Measurements from ENCODE around the gene DUOX2. TPM values are rescaled to one million over a fixed set of nuclear protein-coding genes. Genes with fewer than 3 reads are reported as not detected.

The DUOX2 gene
- total and polyA plus RNA-seq, 9 donors, result 0.05 to 1.6 (median 0.63) TPM

DNA sequence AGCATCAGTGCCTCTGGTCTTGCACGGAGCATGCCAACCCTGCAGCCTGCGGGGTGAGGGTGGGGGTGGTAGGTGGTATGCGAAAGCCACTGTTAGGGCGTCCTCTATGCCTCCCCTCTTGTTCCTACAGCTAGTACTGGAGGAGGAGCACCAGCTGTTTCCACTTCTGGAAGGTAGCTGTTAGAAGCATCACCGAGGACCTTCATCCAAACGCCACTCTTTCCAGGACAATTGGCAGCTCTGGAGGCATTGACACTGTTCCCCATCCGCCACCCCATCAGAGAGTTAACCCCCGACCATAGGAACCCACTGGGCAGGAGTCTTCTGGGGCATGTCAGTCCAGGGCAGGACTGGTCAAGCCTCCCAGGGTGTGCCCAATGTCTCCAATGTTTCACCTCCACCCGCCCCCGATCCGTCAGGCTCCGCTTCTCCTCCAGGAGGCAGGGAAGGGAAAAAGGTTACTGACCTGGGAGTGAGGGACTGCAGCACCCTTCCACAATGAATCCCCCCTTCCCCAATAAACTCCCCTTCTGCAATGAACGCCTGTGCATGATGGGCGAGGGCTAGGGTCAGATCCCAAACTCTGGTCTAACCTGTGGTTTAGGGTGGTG lies 487 bp downstream of the DUOX2 start:
- no peak overlapping the region for H3K4me3 ChIP-seq
- no peak overlapping the region for H3K27ac ChIP-seq
- no peak for DNase-seq
- no peaks in the 10 kb centered on the region for H3K27me3 ChIP-seq
- H3K9me3 ChIP-seq, result no peaks in the 10 kb centered on the region
- 4 to 13% (median 9%) methylated on average over 14 of the region's 14 CpGs for WGBS, 3 donors
- peaks cover 2% of the 10 kb centered on the region for H3K4me1 ChIP-seq (ENCODE audit: insufficient read depth)
- TF ChIP-seq, protein P1, sequence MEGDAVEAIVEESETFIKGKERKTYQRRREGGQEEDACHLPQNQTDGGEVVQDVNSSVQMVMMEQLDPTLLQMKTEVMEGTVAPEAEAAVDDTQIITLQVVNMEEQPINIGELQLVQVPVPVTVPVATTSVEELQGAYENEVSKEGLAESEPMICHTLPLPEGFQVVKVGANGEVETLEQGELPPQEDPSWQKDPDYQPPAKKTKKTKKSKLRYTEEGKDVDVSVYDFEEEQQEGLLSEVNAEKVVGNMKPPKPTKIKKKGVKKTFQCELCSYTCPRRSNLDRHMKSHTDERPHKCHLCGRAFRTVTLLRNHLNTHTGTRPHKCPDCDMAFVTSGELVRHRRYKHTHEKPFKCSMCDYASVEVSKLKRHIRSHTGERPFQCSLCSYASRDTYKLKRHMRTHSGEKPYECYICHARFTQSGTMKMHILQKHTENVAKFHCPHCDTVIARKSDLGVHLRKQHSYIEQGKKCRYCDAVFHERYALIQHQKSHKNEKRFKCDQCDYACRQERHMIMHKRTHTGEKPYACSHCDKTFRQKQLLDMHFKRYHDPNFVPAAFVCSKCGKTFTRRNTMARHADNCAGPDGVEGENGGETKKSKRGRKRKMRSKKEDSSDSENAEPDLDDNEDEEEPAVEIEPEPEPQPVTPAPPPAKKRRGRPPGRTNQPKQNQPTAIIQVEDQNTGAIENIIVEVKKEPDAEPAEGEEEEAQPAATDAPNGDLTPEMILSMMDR (IDR thresholded peaks at IDR 0.05), result no peak
- no peak for TF ChIP-seq POLR2A (IDR thresholded peaks at IDR 0.05)
- no peak for TF ChIP-seq EP300 (IDR thresholded peaks at IDR 0.05)
- H3K36me3 ChIP-seq, result no peaks in the 10 kb centered on the region
- intact Hi-C loops (cut with DNase I), result no loop called here

DNA sequence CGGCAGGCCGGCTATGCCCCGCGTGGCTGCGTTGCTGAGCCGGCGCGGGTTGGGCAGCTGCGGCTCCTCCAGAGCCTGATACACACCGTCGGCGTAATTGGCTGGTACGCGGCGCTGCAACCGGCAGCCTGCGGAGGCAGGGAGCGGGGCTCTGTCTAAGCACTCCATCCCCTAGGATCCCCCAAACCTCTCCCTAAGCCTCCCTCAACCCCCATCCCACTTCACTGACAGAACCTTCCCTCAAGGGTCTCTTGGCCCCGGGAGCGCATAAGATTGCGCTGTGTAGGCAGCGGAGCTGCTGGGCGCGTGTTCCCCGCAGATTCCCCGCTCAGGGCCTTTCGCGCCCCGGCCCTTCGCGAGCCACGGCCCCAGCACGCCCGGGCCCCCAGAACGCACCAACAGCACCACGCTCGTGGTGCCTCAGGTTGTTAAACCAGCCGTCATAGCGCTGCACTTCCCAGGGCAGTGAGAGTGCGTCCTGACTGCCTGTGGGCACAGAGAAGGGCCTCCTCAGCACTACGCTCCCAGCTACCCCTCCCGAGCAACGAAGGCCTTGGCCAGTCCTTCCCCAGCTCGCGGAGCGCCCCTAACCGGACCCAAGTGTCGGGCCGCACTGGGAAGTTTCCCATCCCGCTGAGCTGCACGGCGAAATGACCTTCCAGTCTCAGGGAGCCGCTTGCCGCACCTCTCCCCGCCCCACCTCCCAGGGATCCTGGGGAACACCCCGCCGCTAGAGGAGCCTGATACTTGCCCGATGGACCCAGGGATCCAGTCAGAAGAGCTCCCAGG lies 1.2 kb downstream of the DUOX2 start:
- DNase-seq, result no peak
- WGBS, 3 donors, result 1 to 4% (median 1%) methylated on average over 37 to 58 of the region's 58 CpGs

DNA sequence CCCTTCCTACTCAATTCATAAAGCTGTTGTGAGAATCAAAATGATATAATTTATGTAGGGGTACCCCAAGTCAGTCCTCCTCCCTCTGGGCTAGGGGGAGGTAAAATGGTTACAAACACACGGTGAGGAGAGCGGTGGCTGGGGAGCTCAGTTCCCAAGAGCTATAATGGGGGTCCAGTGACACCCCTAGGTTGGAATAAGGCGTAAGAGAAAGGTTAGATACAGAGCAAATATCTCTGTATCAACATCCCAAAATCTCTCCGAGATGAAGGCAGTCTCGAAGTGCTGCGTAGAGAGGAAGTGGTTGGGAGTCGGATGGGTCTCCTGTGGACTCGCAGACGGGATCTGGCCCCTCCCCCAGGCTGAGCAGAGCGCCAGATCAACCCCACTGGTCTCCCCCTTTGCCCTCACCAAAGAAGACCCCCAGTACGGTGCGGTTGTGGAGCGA lies 1.8 kb downstream of the DUOX2 start:
- Histone ChIP-seq H3K27me3 (no peaks in the 10 kb centered on the region), H3K36me3 (no peaks in the 10 kb centered on the region), H3K9me3 (no peaks in the 10 kb centered on the region), H3K4me1 (ENCODE audit: insufficient read depth) (peaks cover 2% of the 10 kb centered on the region), H3K4me3 (no peak overlapping the region), H3K27ac (no peak overlapping the region)
- TF ChIP-seq POLR2A (IDR thresholded peaks at IDR 0.05), result no peak
- TF ChIP-seq, protein P1 (IDR thresholded peaks at IDR 0.05), result no peak
- TF ChIP-seq EP300 (IDR thresholded peaks at IDR 0.05), result no peak
- intact Hi-C loops (cut with DNase I), result no loop called here
- WGBS, 3 donors, result 5 to 7% (median 6%) methylated on average over 13 of the region's 13 CpGs
- no peak for DNase-seq

More for the DNA sequence above, 1.2 kb downstream of the DUOX2 start:
- peaks cover 2% of the 10 kb centered on the region for H3K4me1 ChIP-seq (ENCODE audit: insufficient read depth)
- TF ChIP-seq, protein P1 (IDR thresholded peaks at IDR 0.05), result no peak
- TF ChIP-seq POLR2A (IDR thresholded peaks at IDR 0.05), result no peak
- TF ChIP-seq EP300 (IDR thresholded peaks at IDR 0.05), result no peak
- no peaks in the 10 kb centered on the region for H3K9me3 ChIP-seq
- no peaks in the 10 kb centered on the region for H3K36me3 ChIP-seq
- H3K27me3 ChIP-seq, result no peaks in the 10 kb centered on the region
- intact Hi-C loops (cut with DNase I), result no loop called here
- H3K27ac ChIP-seq, result no peak overlapping the region
- H3K4me3 ChIP-seq, result no peak overlapping the region

DNA sequence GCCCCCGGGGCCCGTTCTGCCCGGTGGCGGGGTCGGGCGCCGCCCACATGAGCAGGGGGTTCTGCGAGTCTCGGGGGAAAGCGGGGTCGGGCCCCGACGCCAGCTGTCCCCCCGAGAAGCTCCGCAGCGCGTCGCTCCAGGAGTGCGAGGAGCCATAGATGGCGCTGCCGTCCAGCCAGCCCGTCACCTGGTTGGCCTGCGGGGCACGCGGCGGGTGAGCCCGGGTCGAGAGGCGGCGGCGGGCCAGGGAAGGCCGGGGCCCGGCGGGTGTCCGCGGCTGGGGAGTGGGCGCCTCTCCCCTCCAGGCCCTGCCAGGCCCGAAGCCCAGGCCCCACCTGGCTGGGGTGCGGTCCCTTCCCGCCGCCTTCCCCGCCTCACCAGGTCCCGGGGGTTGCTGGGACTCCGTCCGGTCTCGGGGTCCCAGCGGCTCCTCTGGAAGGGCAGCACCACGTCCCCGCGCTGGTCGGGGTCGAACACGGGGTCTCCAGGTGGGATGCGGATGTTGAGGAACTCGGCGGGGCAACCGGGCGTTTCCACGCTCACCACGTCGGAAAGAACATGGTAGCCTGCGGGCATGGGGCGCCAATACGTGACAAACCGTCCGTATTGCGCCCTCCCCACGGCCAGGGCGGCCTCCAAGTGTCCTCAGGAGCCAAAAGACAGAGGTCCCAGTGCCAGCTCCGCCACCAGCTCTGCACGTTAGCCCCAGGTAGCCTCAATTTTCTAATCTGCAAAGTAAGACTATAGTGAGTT lies 2.4 kb downstream of the DUOX2 start:
- WGBS, 3 donors, result 4 to 19% (median 4%) methylated on average over 39 to 67 of the region's 71 CpGs
- peaks cover 2% of the 10 kb centered on the region for H3K4me1 ChIP-seq (ENCODE audit: insufficient read depth)
- no peaks in the 10 kb centered on the region for H3K36me3 ChIP-seq
- H3K27ac ChIP-seq, result no peak overlapping the region
- DNase-seq, result no peak
- no peak overlapping the region for H3K4me3 ChIP-seq
- H3K27me3 ChIP-seq, result no peaks in the 10 kb centered on the region
- TF ChIP-seq, protein P1 (IDR thresholded peaks at IDR 0.05), result no peak
- TF ChIP-seq EP300 (IDR thresholded peaks at IDR 0.05), result no peak
- TF ChIP-seq POLR2A (IDR thresholded peaks at IDR 0.05), result no peak
- no peaks in the 10 kb centered on the region for H3K9me3 ChIP-seq
- intact Hi-C loops (cut with DNase I), result no loop called here

All from ovary (tissue), 9 donors.